Measurements from ENCODE around the gene HTRA3. TPM values are rescaled to one million over a fixed set of nuclear protein-coding genes. Genes with fewer than 3 reads are reported as not detected.

HTRA3 gene
- total RNA-seq, 4 donors from 2014 or later: 1.8 to 13.0 (median 6.6) TPM

GRCh38 chr4:8244001-8244757, 25.4 kb upstream of the HTRA3 start:
- H3K36me3 ChIP-seq: peaks cover 0 to 28% (median 0%) of the 10 kb centered on the region in 3 donors
- WGBS, 2 donors: 67 to 82% methylated on average over 1 to 3 of the region's 18 CpGs
- intact Hi-C loops (cut with DNase I): loop anchor here (5.0 kb wide), 1 partner anchor 158 kb away; no protein-coding TSS in a partner anchor
- TF ChIP-seq POLR2A (IDR thresholded peaks at IDR 0.05): no peak
- TF ChIP-seq CTCF (IDR thresholded peaks at IDR 0.05): no peak
- H3K27ac ChIP-seq: no peak overlapping the region
- no peak overlapping the region for H3K4me3 ChIP-seq
- H3K27me3 ChIP-seq: no peaks in the 10 kb centered on the region
- peaks cover 7 to 30% (median 19%) of the 10 kb centered on the region in 3 donors for H3K4me1 ChIP-seq
- no peak for DNase-seq
- no peaks in the 10 kb centered on the region for H3K9me3 ChIP-seq

- no peak overlapping the region for H3K4me3 ChIP-seq
- no peak overlapping the region for H3K27ac ChIP-seq
- 73 to 89% methylated on average over 2 to 13 of the region's 19 CpGs for whole genome bisulfite sequencing, 2 donors
- no peak for TF ChIP-seq POLR2A (IDR thresholded peaks at IDR 0.05)
- no peaks in the 10 kb centered on the region for H3K9me3 ChIP-seq
- H3K27me3 ChIP-seq: no peaks in the 10 kb centered on the region
- intact Hi-C loops (cut with DNase I): loop anchor here (5.0 kb wide), 1 partner anchor 157 kb away; no protein-coding TSS in a partner anchor
- peaks cover 7 to 30% (median 19%) of the 10 kb centered on the region in 3 donors for H3K4me1 ChIP-seq
- peaks cover 0 to 20% (median 0%) of the 10 kb centered on the region in 3 donors for H3K36me3 ChIP-seq
- no peak for DNase-seq
Observed at GRCh38 chr4:8244931-8245460, 24.6 kb upstream of the HTRA3 start.

- Histone ChIP-seq H3K4me3 (no peak overlapping the region), H3K27me3 (no peaks in the 10 kb centered on the region), H3K27ac (peak overlapping the region in 2 of 4 donors; percentile 70 to 76), H3K36me3 (peaks cover 0 to 8% (median 0%) of the 10 kb centered on the region in 3 donors), H3K4me1 (peaks cover 7 to 30% (median 19%) of the 10 kb centered on the region in 3 donors), H3K9me3 (no peaks in the 10 kb centered on the region)
- no peak for DNase-seq
- intact Hi-C loops (cut with DNase I): no loop called here
- WGBS, 2 donors: 87 to 90% methylated on average over 20 to 22 of the region's 31 CpGs
- TF ChIP-seq CTCF (IDR thresholded peaks at IDR 0.05) (no peak), POLR2A (IDR thresholded peaks at IDR 0.05) (no peak)
Observed at GRCh38 chr4:8245884-8246833, 23.4 kb upstream of the HTRA3 start.

- peaks cover 7 to 25% (median 15%) of the 10 kb centered on the region in 3 donors for H3K4me1 ChIP-seq
- intact Hi-C loops (cut with DNase I): no loop called here
- DNase-seq: no peak
- H3K27me3 ChIP-seq: no peaks in the 10 kb centered on the region
- no peaks in the 10 kb centered on the region for H3K9me3 ChIP-seq
- TF ChIP-seq POLR2A (IDR thresholded peaks at IDR 0.05) (no peak), CTCF (IDR thresholded peaks at IDR 0.05) (no peak)
- no peak overlapping the region for H3K4me3 ChIP-seq
- H3K36me3 ChIP-seq: no peaks in the 10 kb centered on the region
- WGBS, 2 donors: 65 to 98% methylated on average over 8 to 10 of the region's 31 CpGs
- H3K27ac ChIP-seq: peak overlapping the region in 3 of 4 donors; percentile 45 to 76 (median 70)
Observed at GRCh38 chr4:8247047-8247930, 22.3 kb upstream of the HTRA3 start.

GRCh38 chr4:8248091-8248490, 21.5 kb upstream of the HTRA3 start:
- no peak for DNase-seq
- 50 to 73% methylated on average over 5 to 7 of the region's 7 CpGs for WGBS, 2 donors
- peaks cover 7 to 17% (median 7%) of the 10 kb centered on the region in 3 donors for H3K4me1 ChIP-seq
- H3K27me3 ChIP-seq: no peaks in the 10 kb centered on the region
- peak overlapping the region in 3 of 4 donors; percentile 45 to 76 (median 70) for H3K27ac ChIP-seq
- no peaks in the 10 kb centered on the region for H3K36me3 ChIP-seq
- no peaks in the 10 kb centered on the region for H3K9me3 ChIP-seq
- intact Hi-C loops (cut with DNase I): no loop called here
- no peak overlapping the region for H3K4me3 ChIP-seq
- no peak for TF ChIP-seq CTCF (IDR thresholded peaks at IDR 0.05)
- TF ChIP-seq POLR2A (IDR thresholded peaks at IDR 0.05): no peak

Measured in esophagus squamous epithelium (tissue), 5 donors.